ENCODE results near the gene PACSIN2.

DNA sequence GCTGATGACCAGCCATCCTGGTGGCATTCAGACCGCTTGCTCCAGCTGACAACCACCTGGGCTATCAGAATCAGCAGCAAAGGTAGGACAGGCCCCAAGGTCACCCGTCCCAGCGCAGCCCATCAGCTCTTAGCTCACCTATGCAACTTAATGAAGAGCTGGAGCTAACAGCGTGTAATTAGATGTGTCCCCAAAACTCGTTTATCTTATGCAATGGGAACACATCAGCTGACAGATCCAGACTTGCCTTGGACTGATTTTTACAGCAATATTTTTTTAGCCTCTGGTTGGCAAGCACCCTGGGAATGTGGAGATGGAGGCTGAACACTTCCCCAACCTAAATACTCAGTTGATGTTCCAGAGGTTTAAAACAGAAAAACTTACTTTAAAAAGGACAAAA is 76.0 kb downstream of the PACSIN2 start:
- TF ChIP-seq, protein P1, sequence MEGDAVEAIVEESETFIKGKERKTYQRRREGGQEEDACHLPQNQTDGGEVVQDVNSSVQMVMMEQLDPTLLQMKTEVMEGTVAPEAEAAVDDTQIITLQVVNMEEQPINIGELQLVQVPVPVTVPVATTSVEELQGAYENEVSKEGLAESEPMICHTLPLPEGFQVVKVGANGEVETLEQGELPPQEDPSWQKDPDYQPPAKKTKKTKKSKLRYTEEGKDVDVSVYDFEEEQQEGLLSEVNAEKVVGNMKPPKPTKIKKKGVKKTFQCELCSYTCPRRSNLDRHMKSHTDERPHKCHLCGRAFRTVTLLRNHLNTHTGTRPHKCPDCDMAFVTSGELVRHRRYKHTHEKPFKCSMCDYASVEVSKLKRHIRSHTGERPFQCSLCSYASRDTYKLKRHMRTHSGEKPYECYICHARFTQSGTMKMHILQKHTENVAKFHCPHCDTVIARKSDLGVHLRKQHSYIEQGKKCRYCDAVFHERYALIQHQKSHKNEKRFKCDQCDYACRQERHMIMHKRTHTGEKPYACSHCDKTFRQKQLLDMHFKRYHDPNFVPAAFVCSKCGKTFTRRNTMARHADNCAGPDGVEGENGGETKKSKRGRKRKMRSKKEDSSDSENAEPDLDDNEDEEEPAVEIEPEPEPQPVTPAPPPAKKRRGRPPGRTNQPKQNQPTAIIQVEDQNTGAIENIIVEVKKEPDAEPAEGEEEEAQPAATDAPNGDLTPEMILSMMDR (IDR thresholded peaks at IDR 0.05; ENCODE audit: low read length), result no peak
- no peak for TF ChIP-seq EZH2 (optimal IDR thresholded peaks at IDR 0.05; ENCODE audit: low read depth, low read length)

Data from MM.1S (cell line).